Frontal cortex (tissue), 4 donors: ENCODE data around the gene ATP6AP2. TPM values are rescaled to one million over a fixed set of nuclear protein-coding genes. Genes with fewer than 3 reads are reported as not detected.
"Not testable (repeated sequence)": the region's sequence is repeated elsewhere in the genome, so short reads cannot be mapped to it uniquely, and the experiment has no call there.

ENCODE experiments used
- DNase-seq, 2 donors: peaks; one replicate each; pipeline ENCODE4 v3.0.0; 2012; ENCODE audit warnings: low spot score in 2 of 2
- FAIRE-seq: peaks from 2 replicates; lab custom pipeline; 2012; peaks lifted over from hg19 to GRCh38; lab: Jason Lieb, UNC
- total RNA-seq: library from RNA; depleted of rRNA; stranded (reverse); fragments of >200 nt; gene quantifications from one replicate; pipeline ENCODE4 v1.2.3, GENCODE V29; 2014
- donor health status: control.
- donor health status: control.
- donor health status: control.

Gene ATP6AP2
- 106 TPM for total RNA-seq

GRCh38 chrX:40580537-40581335 is at the start of gene ATP6AP2:
TSS of gene ATP6AP2 (plus strand) at chrX:40580970. CDS start at chrX:40581066, 96 bp downstream.
- DNase-seq (peak; percentile 81 to 83), FAIRE-seq (no peak)

- DNase-seq (no peak), FAIRE-seq (no peak)
Observed at GRCh38 chrX:40531056-40531826, 49.5 kb upstream of the ATP6AP2 start.

- no peak for FAIRE-seq
Observed at GRCh38 chrX:40537310-40537709, 43.5 kb upstream of the ATP6AP2 start.

GRCh38 chrX:40538406-40538805 is 42.4 kb upstream of the ATP6AP2 start:
- no peak for FAIRE-seq
- DNase-seq, result no peak

More at GRCh38 chrX:40537310-40537709, 43.5 kb upstream of the ATP6AP2 start:
- DNase-seq, result no peak

- DNase-seq, result no peak
- no peak for FAIRE-seq
Observed at GRCh38 chrX:40539214-40540142, 41.3 kb upstream of the ATP6AP2 start.

GRCh38 chrX:40542208-40542607 is 38.6 kb upstream of the ATP6AP2 start:
- no peak for FAIRE-seq
- DNase-seq, result no peak

GRCh38 chrX:40542972-40543371 is 37.8 kb upstream of the ATP6AP2 start:
- FAIRE-seq (no peak), DNase-seq (no peak)

GRCh38 chrX:40543661-40544328 is 37.0 kb upstream of the ATP6AP2 start:
- peak; percentile 14 to 17 for DNase-seq
- no peak for FAIRE-seq

GRCh38 chrX:40544343-40545266 is 36.2 kb upstream of the ATP6AP2 start:
- no peak for FAIRE-seq
- DNase-seq, result no peak

GRCh38 chrX:40546870-40547269 is 33.9 kb upstream of the ATP6AP2 start:
- FAIRE-seq (no peak), DNase-seq (no peak)

- FAIRE-seq, result no peak
Observed at GRCh38 chrX:40550066-40550465, 30.7 kb upstream of the ATP6AP2 start.

GRCh38 chrX:40552768-40553167 is 28.0 kb upstream of the ATP6AP2 start:
- DNase-seq, result no peak
- FAIRE-seq, result no peak

More at GRCh38 chrX:40550066-40550465, 30.7 kb upstream of the ATP6AP2 start:
- DNase-seq, result no peak

GRCh38 chrX:40558590-40558989 is 22.2 kb upstream of the ATP6AP2 start:
- FAIRE-seq (no peak), DNase-seq (no peak)

GRCh38 chrX:40563784-40564183 is 17.0 kb upstream of the ATP6AP2 start:
- no peak for DNase-seq
- no peak for FAIRE-seq

- FAIRE-seq (no peak), DNase-seq (no peak)
Observed at GRCh38 chrX:40564447-40564846, 16.3 kb upstream of the ATP6AP2 start.

- no peak for DNase-seq
- no peak for FAIRE-seq
Observed at GRCh38 chrX:40570346-40571093, 10.2 kb upstream of the ATP6AP2 start.

- DNase-seq, FAIRE-seq: not testable (repeated sequence)
Observed at GRCh38 chrX:40571164-40571563, 9.6 kb upstream of the ATP6AP2 start.

GRCh38 chrX:40571600-40571999 is 9.2 kb upstream of the ATP6AP2 start:
- DNase-seq (no peak), FAIRE-seq (no peak)
